HG03039 (cell line): Measurements from ENCODE around the gene RCOR1.

Experiments
- ATAC-seq: cut with Tn5 transposase; IDR thresholded peaks from one replicate; pipeline ENCODE4 v1.9.1; 2021; ENCODE audit warnings: mild to moderate bottlenecking, moderate library complexity; ENCODE audit not compliant: unreplicated experiment

Gene RCOR1

DNA sequence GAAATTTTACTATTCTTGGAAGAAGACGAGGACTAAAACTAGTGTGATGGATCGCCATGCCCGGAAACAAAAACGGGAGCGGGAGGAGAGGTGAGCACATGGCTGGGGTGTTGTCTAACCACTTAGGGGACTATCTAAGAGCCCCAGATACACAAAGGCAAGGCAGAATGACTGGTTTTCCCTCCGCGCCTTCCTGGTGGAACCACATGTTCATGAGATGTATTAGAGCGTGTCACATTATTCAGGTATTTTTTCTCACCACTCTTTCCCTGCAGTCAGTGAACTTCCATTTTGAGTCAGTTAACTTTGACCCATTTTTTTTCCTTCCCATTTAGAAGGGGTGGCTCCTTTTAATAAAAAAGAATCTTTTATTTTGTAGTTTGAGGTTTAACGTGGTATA is 116.0 kb downstream of the RCOR1 start:
- no peak for ATAC-seq

DNA sequence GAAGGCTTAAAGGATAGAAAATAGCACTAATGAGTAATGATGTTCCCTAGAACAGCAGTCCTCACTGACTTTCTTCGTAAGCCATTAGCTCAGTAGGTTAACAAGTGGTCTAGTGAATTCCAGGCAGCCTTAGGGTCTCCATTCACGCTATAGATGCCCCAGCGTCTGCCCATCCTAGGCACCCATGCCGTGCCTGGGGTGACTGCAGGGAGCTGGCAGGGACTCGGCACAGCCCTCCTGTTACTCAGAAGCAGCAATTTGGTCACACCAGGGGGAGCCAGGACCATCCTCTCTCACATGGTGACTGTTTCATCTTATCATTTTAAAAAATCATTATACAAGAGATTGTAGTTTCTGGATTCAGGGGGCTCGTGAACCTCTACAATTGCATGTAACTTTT is 118.8 kb downstream of the RCOR1 start:
- ATAC-seq = no peak

DNA sequence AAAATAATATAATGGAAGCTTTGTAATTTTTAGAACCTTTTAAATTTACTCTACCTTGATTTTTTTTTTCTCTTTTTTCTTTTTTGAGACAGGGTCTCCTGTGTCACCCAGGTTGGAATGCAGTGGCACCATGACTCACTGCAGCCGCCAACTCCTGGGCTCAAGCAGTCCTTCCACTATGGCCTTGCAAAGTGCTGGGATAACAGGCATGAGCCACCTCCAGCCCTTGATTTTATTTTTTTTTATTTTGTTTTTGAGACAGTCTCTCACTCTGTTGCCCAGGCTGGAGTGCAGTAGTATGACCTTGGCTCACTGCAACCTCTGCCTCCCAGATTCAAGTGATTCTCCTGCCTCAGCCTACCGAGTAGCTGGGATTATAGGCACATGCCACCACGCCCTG is 119.5 kb downstream of the RCOR1 start:
- ATAC-seq = no peak

DNA sequence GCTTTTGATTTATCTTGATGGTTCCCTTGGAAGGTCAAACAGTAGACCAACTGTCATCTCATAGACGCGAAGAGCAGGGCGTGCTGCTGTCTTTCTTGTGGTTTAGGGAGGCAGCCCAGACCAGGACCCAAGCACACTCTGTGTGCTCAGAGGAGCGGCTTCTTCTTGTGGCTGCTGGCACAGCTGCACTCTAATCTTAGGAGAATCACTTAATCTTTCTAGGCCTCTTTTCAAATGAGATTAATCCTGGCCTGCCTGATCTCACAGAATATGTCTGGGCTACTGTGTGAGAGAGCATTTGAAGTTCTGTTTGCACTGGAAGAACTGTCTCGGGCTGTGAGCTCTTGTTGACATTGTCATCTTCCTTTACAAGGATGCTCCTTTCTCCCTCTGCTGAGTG is 124.8 kb downstream of the RCOR1 start:
- no peak for ATAC-seq

DNA sequence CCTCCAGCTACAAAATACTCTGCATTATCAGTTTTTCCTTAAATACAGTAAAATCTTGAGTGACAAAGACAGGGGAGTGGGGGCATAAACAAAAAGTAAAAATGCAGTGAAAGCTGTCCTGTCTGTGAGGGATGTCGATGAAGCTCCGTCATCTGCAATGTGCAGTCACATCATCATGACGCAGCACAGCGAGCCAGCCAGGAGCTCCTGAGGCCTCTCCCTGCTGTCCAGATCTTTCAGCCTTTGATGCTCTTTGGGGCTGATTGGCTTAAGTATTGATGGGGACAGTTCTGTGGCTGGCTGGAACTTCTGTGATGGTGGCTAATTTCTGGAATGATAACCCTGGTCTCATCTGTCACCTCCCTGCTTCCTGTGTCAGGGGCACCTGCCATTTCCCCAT is 130.2 kb downstream of the RCOR1 start:
- no peak for ATAC-seq

DNA sequence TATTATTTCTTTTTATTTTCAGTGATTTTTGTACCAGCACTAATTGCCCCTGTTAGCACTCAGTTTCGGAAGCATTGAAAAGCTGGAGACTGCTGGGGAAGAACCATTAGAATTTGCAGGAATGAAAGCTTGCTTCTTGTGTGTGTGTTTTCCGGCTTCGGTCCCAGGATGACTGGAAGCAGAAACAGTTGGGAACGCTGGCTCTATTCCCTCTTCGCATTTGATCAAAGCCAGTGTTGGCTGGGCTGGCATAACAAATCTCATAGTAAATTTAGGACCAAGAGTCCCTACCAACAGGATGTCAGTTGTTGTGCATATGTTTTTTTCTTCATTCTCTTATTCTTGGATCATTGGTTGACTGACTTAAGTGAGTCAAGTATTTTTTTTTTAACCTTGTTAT is 131.2 kb downstream of the RCOR1 start:
- ATAC-seq = no peak

DNA sequence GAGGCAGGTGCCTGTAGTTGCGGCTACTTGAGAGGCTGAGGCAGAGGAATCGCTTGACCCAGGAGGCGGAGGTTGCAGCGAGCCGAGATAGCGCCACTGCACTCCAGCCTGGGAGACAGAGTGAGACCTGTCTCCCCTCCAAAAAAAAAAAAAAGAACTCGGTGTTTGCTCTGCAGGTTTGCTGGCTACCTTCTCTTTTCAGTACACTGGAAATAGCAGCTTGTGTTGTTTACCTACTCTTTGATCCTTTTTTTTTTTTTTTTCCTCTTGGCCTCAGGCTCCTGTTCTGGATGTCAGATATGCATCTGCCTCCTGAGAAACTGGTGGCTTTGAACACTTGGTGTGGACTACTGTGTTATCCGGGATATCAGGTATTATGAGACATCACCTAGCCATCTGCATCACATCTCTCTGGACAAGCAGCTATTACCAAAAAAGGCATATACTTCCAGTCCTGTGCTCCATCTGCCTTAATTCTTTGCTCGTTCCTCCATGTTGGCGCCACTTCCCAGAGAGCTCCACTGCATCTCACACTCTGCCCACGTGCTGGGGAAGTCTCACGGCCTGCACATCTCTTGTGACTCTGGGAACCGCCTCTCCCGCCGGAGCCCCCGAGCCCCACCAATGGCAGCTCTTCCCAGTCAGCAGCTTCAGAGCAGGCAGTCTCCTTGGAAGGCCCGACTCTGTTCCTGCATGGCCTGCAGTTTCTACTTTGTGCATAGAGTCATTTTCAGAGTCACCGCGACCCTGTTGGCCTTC is 133.9 kb downstream of the RCOR1 start:
- ATAC-seq = no peak

DNA sequence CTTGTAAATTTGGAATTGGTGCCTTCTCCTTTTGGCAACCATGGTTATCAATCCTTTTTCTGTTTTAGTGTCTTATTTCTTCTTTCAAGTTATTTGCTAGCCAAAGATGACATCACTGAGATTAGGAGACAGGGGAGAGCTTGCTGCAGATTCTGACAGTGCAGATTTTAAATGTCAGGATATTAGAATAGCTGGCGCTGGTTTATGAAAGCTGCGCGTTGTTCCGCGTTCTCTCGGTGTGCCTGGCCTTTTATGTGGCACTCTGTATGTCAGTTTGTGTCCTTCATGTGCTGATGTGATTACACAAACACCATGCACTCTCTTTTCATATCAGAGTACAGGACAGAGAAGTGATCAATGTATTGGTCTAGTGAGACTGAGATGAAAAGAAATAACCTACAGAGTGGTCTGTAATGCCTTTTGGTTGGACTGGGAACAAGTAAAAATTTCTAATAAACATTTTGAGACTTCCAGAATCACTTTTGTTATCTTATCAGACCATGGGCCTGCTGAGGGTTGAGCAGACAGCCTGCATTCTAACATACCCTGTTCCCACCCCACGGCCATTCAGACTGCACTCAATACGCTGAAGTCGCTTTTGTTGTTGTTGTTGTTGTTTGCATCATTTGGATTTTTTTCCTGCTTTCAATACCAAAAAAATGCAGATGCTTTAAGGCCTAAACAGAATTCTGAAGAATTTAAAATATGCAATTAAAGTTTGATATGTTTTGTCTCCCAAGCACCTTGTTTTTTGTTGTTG is 135.1 kb downstream of the RCOR1 start:
- no peak for ATAC-seq

DNA sequence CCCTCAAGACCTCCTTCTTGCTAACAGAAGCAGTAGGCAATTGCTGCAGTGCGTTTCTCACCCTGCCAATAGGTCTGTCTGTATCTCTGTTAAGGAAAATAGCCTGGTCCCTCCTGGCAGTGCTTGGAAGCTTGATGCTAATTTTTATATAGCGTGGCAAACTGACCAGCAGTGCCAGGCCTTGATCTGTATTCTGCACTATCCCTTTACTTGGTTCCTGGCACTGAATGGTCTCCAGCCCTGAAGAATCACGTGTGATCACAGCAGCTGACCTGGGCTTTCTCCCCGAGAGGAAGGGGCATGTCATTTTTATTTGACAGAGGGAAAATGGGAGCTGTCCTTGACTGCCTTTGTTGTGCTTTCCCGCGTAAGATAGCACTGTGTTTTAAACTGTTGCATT is 136.1 kb downstream of the RCOR1 start:
- ATAC-seq = no peak

DNA sequence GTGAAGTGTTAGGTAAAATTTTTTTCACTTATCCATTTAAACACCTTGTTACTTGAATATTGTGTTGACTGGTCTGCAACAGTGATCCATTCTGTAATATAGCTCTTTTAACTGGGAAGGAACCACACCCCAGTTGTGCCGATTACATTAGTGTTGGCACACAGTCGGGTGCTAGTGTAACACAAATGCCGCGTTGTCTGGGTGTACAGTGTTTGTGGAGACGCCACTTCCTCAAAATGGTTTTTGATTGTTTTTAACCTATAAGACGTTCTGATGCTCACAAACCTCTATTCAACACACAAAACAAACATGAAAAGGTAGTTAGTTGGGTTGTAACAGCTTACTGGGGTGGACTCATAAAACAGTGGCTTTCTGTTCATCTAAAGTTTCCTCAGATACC is 136.8 kb downstream of the RCOR1 start:
- ATAC-seq = no peak

DNA sequence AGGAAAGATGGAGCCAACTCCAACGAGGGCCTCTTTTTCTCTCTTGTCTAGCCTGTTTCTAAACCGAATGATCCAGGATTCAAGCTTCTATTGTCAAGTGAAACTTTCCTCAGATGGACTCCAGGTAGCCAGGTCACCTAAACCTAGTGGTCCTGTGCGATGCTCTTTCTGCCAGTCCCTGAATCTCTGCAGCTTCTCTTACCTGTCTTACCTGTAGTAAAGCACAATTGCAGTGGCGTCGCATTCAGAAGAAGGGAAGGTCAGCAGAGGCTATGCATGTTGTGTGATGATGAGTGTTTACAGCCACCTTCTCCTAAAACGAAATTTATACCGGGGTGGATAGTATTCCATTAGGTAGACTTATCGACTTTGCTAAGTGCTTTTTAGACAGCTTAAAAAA is 137.4 kb downstream of the RCOR1 start:
- no peak for ATAC-seq

DNA sequence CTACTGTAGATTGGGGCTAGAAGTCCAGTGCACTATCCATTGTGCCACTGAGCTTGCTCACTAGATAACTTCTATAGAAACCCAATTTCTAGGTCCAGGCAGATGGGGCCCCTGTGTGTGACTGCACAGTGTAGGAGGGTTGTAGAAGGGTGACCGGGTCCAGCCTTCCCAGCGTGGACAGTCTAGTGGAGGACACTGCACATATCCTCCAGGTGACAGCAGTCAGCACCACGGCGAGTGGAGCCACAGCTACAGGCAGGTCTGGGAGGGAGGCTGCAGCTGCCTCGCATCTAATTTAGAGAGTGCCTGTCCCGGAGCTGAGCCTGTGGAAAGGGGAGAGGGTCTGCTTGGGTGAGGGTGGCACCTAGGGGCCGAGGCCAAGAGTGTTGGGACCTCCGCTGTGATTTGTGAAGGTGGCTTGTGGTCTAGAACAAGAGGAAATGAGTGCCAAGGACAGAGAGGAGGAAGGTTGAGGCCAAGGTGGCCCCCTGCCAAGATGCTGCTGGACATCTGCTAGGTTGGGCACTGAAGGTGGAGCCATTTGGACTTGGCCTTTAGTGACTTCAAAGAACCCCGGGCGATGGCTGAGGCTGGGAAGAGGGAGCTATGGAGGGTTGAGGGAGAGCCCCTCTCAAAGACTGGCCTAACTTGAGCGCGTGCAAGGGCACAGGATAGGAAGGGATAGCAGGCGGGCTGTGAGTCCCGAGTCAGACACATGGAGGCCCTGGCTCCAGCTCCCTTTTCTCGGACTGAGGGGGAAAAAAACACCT is 138.8 kb downstream of the RCOR1 start:
- ATAC-seq = no peak

DNA sequence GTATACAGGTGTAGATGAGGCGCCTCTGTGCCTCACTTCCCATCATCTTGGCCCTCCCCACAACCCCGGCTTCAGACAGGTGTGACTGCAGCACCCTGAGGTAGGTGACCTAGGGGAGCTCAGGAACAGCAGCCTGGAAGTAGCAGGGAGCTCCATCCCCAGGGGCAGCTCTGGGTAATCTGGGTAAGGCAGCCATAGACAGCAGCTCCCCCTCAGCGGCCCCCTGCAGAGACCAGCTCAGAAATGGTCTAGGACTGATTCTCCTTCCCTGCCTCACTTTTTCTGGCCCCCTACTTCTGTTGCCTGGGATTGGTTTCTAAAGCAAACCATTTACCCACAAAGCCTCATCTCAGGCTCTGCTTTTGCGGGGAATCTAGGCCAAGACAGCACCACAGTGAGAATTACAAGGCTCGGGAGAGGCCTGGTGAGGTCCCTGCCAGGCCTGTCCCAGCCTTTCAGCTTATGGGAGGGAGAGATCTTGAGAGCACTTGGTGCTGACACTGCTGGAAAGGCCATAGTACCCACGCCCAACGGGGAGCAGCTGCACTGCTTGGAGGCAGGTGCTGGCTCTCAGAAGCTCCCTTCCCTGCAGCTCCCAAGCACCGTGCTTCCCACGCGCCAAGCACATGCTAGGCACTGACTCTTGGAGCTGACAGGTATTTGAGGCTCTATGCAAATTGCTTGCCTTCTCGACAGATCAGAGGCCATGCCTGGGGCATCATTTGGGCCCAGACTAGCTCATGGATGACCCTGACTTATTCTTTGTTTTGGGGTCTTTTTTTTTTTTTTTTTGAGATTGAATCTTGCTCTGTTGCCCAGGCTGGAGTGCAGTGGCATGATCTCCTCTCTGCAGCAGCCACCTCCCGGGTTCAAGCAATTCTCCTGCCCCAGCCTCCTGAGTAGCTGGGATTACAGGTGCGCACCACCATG is 139.7 kb downstream of the RCOR1 start:
- ATAC-seq = no peak

DNA sequence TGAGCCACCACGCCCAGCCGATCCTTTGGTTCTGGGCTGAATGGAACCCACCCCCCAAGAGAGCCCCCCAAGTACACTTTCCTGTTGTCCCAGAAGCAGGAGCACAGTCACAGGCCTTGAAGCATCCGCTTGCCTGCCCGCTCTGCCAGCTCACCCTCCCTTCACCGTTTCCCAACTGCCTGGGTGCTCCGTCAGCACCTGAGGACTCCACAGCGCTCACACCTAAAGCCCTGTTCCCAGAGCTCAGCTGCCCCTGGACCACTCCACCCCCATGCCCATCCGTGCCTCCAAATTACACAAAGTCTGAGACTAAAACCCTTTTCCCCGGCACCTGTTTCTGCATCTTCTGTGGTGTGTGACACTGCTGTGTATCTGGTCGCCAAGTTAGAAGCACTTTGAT is 140.5 kb downstream of the RCOR1 start:
- ATAC-seq = no peak

DNA sequence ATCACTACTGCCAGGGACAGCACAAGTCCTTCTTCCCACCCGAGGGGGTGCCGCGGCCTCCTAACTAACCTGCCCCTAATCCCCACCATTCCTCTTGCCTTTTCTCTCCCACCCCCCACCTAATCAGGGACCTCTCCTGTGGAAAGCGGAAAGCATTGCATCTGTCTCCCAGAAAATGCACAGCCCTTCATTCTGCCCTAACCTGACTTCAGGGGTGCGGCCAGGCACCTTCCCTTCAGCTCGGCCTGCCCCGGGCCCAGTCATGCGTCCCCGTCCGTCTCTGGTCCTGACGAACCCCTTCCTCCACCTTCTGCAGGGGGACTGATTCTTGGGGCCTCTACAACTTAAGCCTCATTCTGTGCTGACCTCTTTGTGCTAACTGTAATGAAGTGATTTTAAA is 140.9 kb downstream of the RCOR1 start:
- no peak for ATAC-seq

DNA sequence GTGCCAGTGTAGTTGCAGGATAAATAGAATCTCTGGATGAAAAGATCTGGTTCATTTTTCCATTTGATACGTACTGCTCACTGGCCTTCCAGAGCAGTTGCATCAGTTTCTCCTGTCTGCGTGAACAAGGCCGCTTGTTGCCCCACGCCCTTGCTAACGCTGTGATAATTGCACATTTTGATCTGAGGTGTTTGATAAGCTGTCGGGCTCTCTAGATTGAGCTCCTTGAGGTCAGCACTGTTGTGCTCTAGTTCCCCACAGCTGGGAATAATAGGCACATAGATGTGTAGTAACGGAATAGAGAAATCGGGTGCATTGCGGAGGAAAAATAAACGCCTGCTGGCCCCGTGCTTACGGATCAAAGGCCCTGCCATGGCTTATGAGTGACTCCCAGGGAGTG is 142.0 kb downstream of the RCOR1 start:
- no peak for ATAC-seq

DNA sequence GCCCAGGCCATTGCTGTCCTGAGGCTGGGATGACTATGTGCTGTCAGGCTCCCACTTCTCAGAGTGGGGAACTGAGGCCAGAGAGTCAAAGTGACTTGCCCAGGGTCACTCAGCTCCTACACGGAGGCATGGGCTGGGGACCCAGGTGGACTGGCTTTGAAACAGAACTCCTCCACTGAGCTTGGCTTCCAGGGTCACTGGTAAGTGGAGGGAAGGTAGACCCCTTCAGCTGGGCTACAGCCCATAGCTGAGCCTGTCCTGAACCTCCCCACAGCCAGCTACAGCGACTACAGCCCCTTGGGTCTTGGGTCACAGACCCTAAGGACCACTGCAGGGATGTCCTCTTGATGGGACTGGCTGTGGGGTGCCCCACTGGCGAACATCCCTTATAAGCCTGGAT is 144.5 kb downstream of the RCOR1 start:
- no peak for ATAC-seq

DNA sequence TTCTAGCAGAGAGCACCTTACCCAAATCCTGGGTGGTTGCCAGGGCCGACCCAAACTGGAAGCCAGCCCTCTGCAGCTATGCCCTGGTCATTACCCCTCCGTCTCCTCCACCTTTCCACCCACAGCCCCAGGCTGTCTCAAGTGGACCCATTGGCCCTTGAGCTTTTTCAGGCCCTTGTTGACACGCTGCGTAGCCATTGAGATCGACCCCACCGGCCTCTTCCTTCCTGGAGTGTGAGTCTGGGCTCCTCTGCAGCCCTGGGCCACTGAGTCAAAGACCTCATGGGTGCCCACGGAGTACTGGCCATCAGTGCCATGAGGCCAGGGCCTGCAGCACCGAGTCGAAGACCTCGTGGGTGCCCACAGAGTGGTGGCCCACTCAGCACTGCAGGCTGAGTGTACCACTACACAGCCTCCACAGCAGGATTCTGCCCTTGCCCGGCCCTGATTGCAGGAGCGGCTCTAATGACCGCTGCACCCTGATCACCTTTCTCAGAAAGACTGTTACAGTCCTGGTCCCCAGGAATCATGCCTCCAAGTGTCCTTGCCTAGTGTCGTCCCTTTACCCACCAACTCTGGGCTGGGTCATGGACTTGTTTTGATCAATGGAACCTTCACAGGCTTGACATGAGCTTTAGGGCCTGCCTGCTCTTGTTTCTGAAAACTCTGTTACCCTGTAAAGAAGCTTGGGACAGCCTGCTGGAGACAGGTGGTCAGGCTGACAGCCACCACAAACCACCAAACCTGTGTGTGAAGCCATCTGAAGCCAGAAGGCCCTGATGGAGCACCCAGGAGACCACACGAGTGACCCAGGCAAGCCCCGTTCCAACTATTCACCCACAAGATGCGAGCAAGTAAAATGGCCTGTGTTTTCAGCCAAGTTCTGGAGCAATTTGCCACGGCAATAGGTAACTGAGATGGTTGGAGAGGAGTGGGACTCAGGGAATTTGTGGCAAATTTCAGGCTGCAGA is 145.2 kb downstream of the RCOR1 start:
- ATAC-seq = no peak

DNA sequence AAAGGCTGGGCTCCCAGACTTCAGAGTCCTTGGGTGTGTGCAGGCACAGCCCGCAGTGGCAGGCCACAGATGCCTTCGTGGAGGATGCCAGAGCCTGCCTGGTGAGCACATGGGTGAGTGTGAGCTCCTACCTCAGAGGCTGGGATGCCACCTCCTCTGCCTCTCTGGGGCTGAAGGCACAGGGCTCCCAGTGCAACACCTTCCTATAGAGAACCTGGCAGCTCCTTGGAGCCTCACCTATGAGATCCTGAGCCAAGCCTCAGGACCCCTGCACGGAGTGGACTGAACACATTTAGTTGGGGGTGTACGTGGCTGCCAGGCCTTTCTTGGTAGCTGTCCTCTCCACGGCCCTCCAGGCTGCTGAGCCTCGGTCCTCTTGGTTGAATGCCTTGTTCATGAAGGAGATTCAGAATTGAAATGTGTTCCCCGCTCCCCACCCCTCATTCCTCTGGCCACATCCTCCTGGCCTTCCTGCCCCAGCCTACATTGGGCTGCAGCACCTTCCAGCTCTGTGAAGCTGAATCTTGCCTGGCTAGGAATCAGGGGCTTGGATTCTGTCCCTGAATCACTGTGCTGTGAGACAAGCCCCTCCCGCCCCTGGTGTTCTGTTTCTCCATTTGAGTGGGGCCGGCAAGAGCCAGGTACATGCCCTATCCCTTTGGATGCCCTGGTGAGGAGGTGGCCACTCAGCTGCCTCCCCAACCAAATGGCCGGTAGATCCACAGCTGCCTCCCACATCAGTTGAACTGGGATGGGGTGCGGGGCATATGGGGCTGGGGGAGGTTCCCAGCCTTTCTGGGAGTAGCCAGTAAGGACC is 146.1 kb downstream of the RCOR1 start:
- no peak for ATAC-seq
